Mesenchymal stem cell (in vitro differentiated cells and primary cell): ENCODE measurements around the gene CAMK1.
"Not testable (repeated sequence)": the region's sequence is repeated elsewhere in the genome, so short reads cannot be mapped to it uniquely, and the experiment has no call there.

ENCODE experiments used
- DNase-seq: peaks from one replicate; pipeline ENCODE4 v3.0.0-alpha.2; 2013
- H2AFZ ChIP-seq: one replicate; pipeline ENCODE4 v1.6.1; 2013; ENCODE audit warnings: low read depth, mild to moderate bottlenecking, control low read depth, inconsistent platforms, low read length, moderate library complexity
- H2AK5ac ChIP-seq: 2 replicates; pipeline ENCODE4 v1.6.1; 2013; ENCODE audit warnings: low read length, moderate library complexity, mild to moderate bottlenecking, inconsistent platforms; ENCODE audit not compliant: severe bottlenecking
- H2BK120ac ChIP-seq: one replicate; pipeline ENCODE4 v1.6.1; 2013; ENCODE audit warnings: low read depth, mild to moderate bottlenecking, inconsistent platforms, low read length, moderate library complexity
- H2BK12ac ChIP-seq, 2 experiments: one replicate each; pipeline ENCODE4 v1.6.1; 2013; ENCODE audit warnings: inconsistent platforms in 2 of 2, low read length in 2 of 2, mild to moderate bottlenecking in 2 of 2, moderate library complexity in 2 of 2, control low read depth in 1 of 2
- H2BK15ac ChIP-seq: one replicate; pipeline ENCODE4 v1.6.1; 2013; ENCODE audit warnings: mild to moderate bottlenecking, low read depth, inconsistent platforms; ENCODE audit not compliant: poor library complexity, severe bottlenecking
- H2BK5ac ChIP-seq: 2 replicates; pipeline ENCODE4 v1.6.1; 2013; ENCODE audit warnings: low read depth, mild to moderate bottlenecking, low read length, control low read depth, inconsistent platforms; ENCODE audit not compliant: poor library complexity, severe bottlenecking
- H3K14ac ChIP-seq, 2 experiments: one replicate each; pipeline ENCODE4 v1.6.1; 2013; ENCODE audit warnings: inconsistent platforms in 2 of 2, low read length in 2 of 2, control low read depth in 1 of 2, mild to moderate bottlenecking in 1 of 2, moderate library complexity in 1 of 2
- H3K18ac ChIP-seq, 2 experiments: one replicate each; pipeline ENCODE4 v1.6.1; 2013; ENCODE audit warnings: inconsistent platforms in 2 of 2, low read length in 2 of 2, control low read depth in 1 of 2, low read depth in 1 of 2, mild to moderate bottlenecking in 1 of 2
- H3K23ac ChIP-seq, 2 experiments: one replicate each; pipeline ENCODE4 v1.6.1; 2013; ENCODE audit warnings: inconsistent platforms in 2 of 2, low read length in 2 of 2, mild to moderate bottlenecking in 2 of 2, moderate library complexity in 2 of 2, control low read depth in 1 of 2
- H3K27ac ChIP-seq: 2 replicates; pipeline ENCODE4 v1.5.1; 2013; ENCODE audit warnings: mild to moderate bottlenecking, moderate library complexity, low read length, control low read depth, inconsistent platforms; ENCODE audit not compliant: poor library complexity, severe bottlenecking
- H3K27me3 ChIP-seq, 2 experiments: 2 replicates each; pipeline versions ENCODE4 v1.6.1 to v1.7.0; 2013; ENCODE audit warnings: low read length in 2 of 2, mild to moderate bottlenecking in 2 of 2, moderate library complexity in 2 of 2, control low read depth in 1 of 2, inconsistent platforms in 1 of 2; ENCODE audit not compliant: control insufficient read depth in 1 of 2, insufficient read depth in 1 of 2
- H3K36me3 ChIP-seq, 2 experiments: 2 replicates each; pipeline versions ENCODE4 v1.6.1 to v1.7.0; 2013; ENCODE audit warnings: low read length in 2 of 2, control low read depth in 1 of 2, inconsistent platforms in 1 of 2, low read depth in 1 of 2, mild to moderate bottlenecking in 1 of 2; ENCODE audit not compliant: insufficient read depth in 2 of 2, control insufficient read depth in 1 of 2
- H3K4ac ChIP-seq, 2 experiments: one replicate each; pipeline ENCODE4 v1.6.1; 2013; ENCODE audit warnings: inconsistent platforms in 2 of 2, low read length in 2 of 2, mild to moderate bottlenecking in 2 of 2, moderate library complexity in 2 of 2, control low read depth in 1 of 2, low read depth in 1 of 2
- H3K4me1 ChIP-seq: 2 replicates; pipeline ENCODE4 v1.6.1; 2013; ENCODE audit warnings: low read depth, low read length, control low read depth; ENCODE audit not compliant: control insufficient read depth, insufficient read depth
- H3K4me2 ChIP-seq: 2 replicates; pipeline ENCODE4 v1.6.1; 2013; ENCODE audit warnings: low read length, mild to moderate bottlenecking, inconsistent platforms; ENCODE audit not compliant: poor library complexity, severe bottlenecking
- H3K4me3 ChIP-seq, 2 experiments: 2 replicates each; pipeline versions ENCODE4 v1.5.1 to v1.7.0; 2013; ENCODE audit warnings: low read length in 2 of 2, mild to moderate bottlenecking in 2 of 2, control low read depth in 1 of 2, low read depth in 1 of 2; ENCODE audit not compliant: insufficient read depth in 1 of 2
- H3K79me1 ChIP-seq: replicated peaks from 2 replicates; pipeline ENCODE4 v1.6.1; 2013; ENCODE audit warnings: mild to moderate bottlenecking, control low read depth, low read length, inconsistent platforms; ENCODE audit not compliant: poor library complexity, severe bottlenecking
- H3K9ac ChIP-seq: 2 replicates; pipeline ENCODE4 v1.7.0; 2013; ENCODE audit warnings: mild to moderate bottlenecking, low read length, moderate library complexity
- H3K9me3 ChIP-seq: 2 replicates; pipeline ENCODE4 v1.7.0; 2013; ENCODE audit warnings: mild to moderate bottlenecking, low read length; ENCODE audit not compliant: control insufficient read depth
- H4K8ac ChIP-seq: one replicate; pipeline ENCODE4 v1.6.1; 2013; ENCODE audit warnings: inconsistent platforms, mild to moderate bottlenecking, low read length, moderate library complexity
- H4K91ac ChIP-seq: one replicate; pipeline ENCODE4 v1.6.1; 2013; ENCODE audit warnings: mild to moderate bottlenecking, low read length, inconsistent platforms
- WGBS: methylation state at CpG from one replicate; pipeline ENCODE4 v1.1.7; 2013; ENCODE audit warnings: mixed read lengths; 5-methylcytosine and 5-hydroxymethylcytosine counted together

CAMK1 gene

DNA sequence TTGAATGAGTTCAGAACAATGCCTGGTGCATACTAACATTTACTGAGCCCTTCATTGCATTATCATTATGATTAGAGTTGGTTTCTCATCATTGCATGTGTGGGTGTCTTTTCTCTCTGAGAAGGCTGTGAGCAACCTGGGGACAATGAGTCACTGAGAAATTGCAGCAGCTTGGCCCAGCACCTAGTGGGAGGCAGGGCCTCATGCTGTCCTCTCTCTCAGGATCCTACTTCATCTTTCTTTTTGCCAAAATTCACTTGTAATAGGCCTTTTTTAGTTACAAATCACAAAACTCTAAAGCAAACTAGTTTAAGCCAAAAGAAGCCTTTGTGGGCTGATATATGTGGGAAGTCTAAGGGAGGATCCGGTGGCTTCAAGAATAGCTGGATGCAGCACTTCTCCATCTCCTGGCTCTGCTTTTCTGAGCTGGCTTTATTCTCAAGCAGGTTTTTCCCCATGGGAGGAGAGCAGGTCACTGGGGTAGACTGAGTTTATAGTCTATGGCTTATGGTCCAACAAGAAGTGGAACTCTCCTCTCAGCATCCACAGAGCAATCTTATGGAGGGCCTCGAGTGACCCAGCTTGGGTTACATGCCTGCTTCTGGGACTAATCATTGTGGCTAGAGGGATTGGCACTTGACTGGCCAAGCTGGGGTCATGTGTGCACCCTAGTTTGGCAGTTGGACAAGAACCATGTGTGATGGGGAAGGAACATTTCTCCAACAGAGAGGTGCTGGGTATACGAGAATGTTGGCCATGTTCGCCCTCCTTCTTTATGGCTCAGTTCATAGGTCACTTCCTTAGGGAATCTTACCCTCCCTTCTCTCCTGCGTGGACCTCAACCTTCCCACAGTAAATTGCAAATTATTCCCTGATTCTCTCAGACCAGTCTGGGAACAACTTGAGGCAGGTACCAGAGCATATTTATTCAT lies 8.7 kb upstream of the CAMK1 start:
- Histone ChIP-seq H3K4me2 (no peak overlapping the region), H3K27ac (no peak overlapping the region), H3K4me1 (peaks cover 2% of the 10 kb centered on the region), H2BK15ac (no peak overlapping the region), H3K4ac (no peak overlapping the region), H2BK120ac (no peak overlapping the region), H2AK5ac (no peak overlapping the region), H3K27me3 (no peaks in the 10 kb centered on the region), H2AFZ (no peak overlapping the region), H3K18ac (no peak overlapping the region), H3K79me1 (peaks cover 1% of the 10 kb centered on the region), H4K8ac (no peak overlapping the region), H2BK5ac (no peak overlapping the region), H3K23ac (no peak overlapping the region), H2BK12ac (no peak overlapping the region), H3K14ac (no peak overlapping the region), H3K36me3 (peaks cover 23 to 37% of the 10 kb centered on the region in 2 experiments), H3K9ac (peak overlapping the region; percentile 64), H3K9me3 (no peaks in the 10 kb centered on the region), H4K91ac (no peak overlapping the region), H3K4me3 (no peak overlapping the region)
- DNase-seq = no peak
- 83% methylated on average over 5 of the region's 5 CpGs for WGBS

- Histone ChIP-seq H2BK120ac (no peak overlapping the region), H2BK15ac (no peak overlapping the region), H3K4me1 (peaks cover 2% of the 10 kb centered on the region), H3K27ac (no peak overlapping the region), H3K9me3 (no peaks in the 10 kb centered on the region), H2BK12ac (no peak overlapping the region), H3K27me3 (no peaks in the 10 kb centered on the region), H3K18ac (no peak overlapping the region), H3K9ac (peak overlapping the region; percentile 24), H3K4me3 (no peak overlapping the region), H2BK5ac (no peak overlapping the region), H2AK5ac (no peak overlapping the region), H4K91ac (no peak overlapping the region), H3K14ac (no peak overlapping the region), H3K23ac (no peak overlapping the region), H3K4me2 (no peak overlapping the region), H4K8ac (no peak overlapping the region), H3K36me3 (peaks cover 23 to 31% of the 10 kb centered on the region in 2 experiments), H2AFZ (no peak overlapping the region), H3K79me1 (peaks cover 1% of the 10 kb centered on the region), H3K4ac (no peak overlapping the region)
- DNase-seq = no peak
- 100% methylated on average over 1 of the region's 1 CpG for WGBS
These were observed 7.9 kb upstream of the CAMK1 start for GRCh38 chr3:9777694-9778021.

DNA sequence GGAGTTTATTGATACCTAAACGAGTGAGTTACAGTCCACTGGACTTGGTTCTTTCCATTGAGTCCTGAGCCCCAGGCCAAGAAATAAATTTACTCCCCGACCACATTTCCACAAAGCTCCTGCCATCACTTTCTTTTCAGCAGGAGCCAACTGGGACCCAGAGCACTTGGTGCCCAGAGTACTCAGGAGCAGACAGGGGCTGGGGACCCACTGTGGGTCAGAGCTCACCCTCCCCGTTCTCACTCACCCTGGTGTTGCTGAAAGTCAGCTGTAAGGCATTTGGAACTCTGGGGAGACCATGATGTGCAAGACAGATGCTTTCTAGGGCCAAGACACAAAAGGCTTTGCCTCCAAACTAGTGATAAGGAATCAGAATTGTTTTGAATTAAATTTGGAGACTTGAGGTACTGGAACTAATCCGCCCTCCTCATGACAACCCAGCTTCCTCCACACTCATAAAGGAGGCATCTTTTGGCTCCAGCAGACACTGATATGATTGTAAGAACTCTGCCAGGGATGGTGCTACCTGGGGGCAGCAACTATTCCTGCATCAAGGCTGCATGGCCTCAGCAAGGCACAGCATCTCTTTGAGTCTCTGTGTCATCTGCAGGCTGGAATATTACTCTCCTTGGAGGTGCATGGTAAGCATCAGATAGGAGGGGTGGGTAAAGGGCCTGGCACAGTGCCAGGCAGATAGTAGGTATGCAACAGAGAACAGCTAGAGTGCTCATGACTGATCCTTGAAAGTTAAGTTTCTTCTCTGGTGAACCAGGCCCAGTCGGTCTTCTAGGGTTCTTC lies 7.3 kb upstream of the CAMK1 start:
- 89% methylated on average over 5 of the region's 5 CpGs for WGBS
- H3K4me2 ChIP-seq = no peak overlapping the region
- no peaks in the 10 kb centered on the region for H3K9me3 ChIP-seq
- H2BK12ac ChIP-seq = no peak overlapping the region
- peaks cover 21 to 26% of the 10 kb centered on the region in 2 experiments for H3K36me3 ChIP-seq
- no peak overlapping the region for H2AK5ac ChIP-seq
- H4K8ac ChIP-seq = no peak overlapping the region
- no peak overlapping the region for H2BK5ac ChIP-seq
- H3K27ac ChIP-seq = no peak overlapping the region
- H3K18ac ChIP-seq = no peak overlapping the region
- DNase-seq = no peak
- no peak overlapping the region for H2AFZ ChIP-seq
- no peak overlapping the region for H3K4ac ChIP-seq
- H3K23ac ChIP-seq = no peak overlapping the region
- no peak overlapping the region for H2BK120ac ChIP-seq
- no peak overlapping the region for H3K9ac ChIP-seq
- peaks cover 2% of the 10 kb centered on the region for H3K4me1 ChIP-seq
- H3K79me1 ChIP-seq = peaks cover 1% of the 10 kb centered on the region
- H3K14ac ChIP-seq = no peak overlapping the region
- no peaks in the 10 kb centered on the region for H3K27me3 ChIP-seq
- H3K4me3 ChIP-seq = no peak overlapping the region
- H2BK15ac ChIP-seq = no peak overlapping the region
- H4K91ac ChIP-seq = no peak overlapping the region

GRCh38 chr3:9771007-9771406 lies 1.3 kb upstream of the CAMK1 start:
- H3K9ac ChIP-seq, H3K4me2 ChIP-seq, H3K27ac ChIP-seq, H3K18ac ChIP-seq, H3K9me3 ChIP-seq, H2BK12ac ChIP-seq, H3K14ac ChIP-seq, H4K91ac ChIP-seq, H2BK15ac ChIP-seq, H3K4ac ChIP-seq, H2AK5ac ChIP-seq, H3K36me3 ChIP-seq, H2BK5ac ChIP-seq, H4K8ac ChIP-seq, H3K4me3 ChIP-seq, H3K23ac ChIP-seq, H2BK120ac ChIP-seq, H2AFZ ChIP-seq, H3K27me3 ChIP-seq, DNase-seq: not testable (repeated sequence)
- 100% methylated on average over 1 of the region's 2 CpGs for WGBS
- peaks cover 16% of the 10 kb centered on the region for H3K79me1 ChIP-seq
- H3K4me1 ChIP-seq = peaks cover 10% of the 10 kb centered on the region
